HCT116 (cell line): ENCODE results near the gene OLA1. TPM values are rescaled to one million over a fixed set of nuclear protein-coding genes. Genes with fewer than 3 reads are reported as not detected.

Experiments used
- ATAC-seq: fragments of 200-7000 bp; cut with Tn5 transposase; 2 replicates; pipeline ENCODE4 v1.9.1; 2020; ENCODE audit warnings: mild to moderate bottlenecking, moderate library complexity
- BruUV-seq: library from RNA; stranded (reverse); fragments of 400-500 nt; replicated peaks from 2 replicates; lab custom pipeline; 2021; lab: Mats Ljungman, UMichigan
- CTCF ChIA-PET: fragments of 300-600 bp; sonication (Branson Sonifier 250); formaldehyde crosslinking; loops from one replicate; lab custom pipeline; 2021; ENCODE audit warnings: antibody characterized with exemption; lab: Charles Lee
- POLR2A ChIA-PET: fragments of 300-600, 350-600 bp; sonication (Branson Sonifier 250); formaldehyde crosslinking; loops from one replicate; lab custom pipeline; 2021; ENCODE audit warnings: antibody characterized with exemption; lab: Charles Lee
- RAD21 ChIA-PET, 2 experiments: fragments of 300-600 bp; sonication (Branson Sonifier 250); formaldehyde crosslinking; loops; one replicate each; lab custom pipeline; 2023; ENCODE audit warnings: low total read pairs in 2 of 2; ENCODE audit not compliant: uncharacterized antibody in 2 of 2, unreplicated experiment in 2 of 2, low non-redundant PET in 1 of 2; lab: Charles Lee
- DNase-seq: peaks from one replicate; pipeline ENCODE4 v3.0.0-alpha.2; 2010; ENCODE audit warnings: low read depth, low spot score
- H2AFZ ChIP-seq: fragments of 200-600 bp; shearing (Covaris generic), sonication (generic); 2 replicates; pipeline ENCODE4 v1.6.1; 2017; ENCODE audit warnings: low read depth, mixed run types, mixed read lengths, antibody characterized with exemption, low read length; ENCODE audit not compliant: poor library complexity, severe bottlenecking
- H3K27ac ChIP-seq: 2 replicates; pipeline ENCODE4 v1.5.1; 2012; ENCODE audit warnings: low read depth, low read length
- H3K27me3 ChIP-seq: fragments of 200-600 bp; sonication (generic); 2 replicates; pipeline ENCODE4 v1.6.1; 2016; ENCODE audit warnings: mixed run types, low read length, mixed read lengths; ENCODE audit not compliant: insufficient read depth
- H3K36me3 ChIP-seq, 2 experiments: fragments of 200-500 bp in 1 of 2; fragments of 200-600 bp in 1 of 2; sonication (Bioruptor generic) in 1 of 2; sonication (generic) in 1 of 2; 2 replicates each; pipeline versions ENCODE4 v1.5.1 to v1.6.1; 2014 to 2016; ENCODE audit warnings: low read length in 2 of 2, inconsistent platforms in 1 of 2, mixed read lengths in 1 of 2, mixed run types in 1 of 2; ENCODE audit not compliant: insufficient read depth in 2 of 2, control insufficient read depth in 1 of 2
- H3K4me1 ChIP-seq, 2 experiments: fragments of 200-600 bp in 1 of 2; sonication (generic) in 1 of 2; 2 replicates each; pipeline versions ENCODE4 v1.5.1 to v1.6.1; 2012 to 2017; ENCODE audit warnings: low read length in 2 of 2, inconsistent platforms in 1 of 2, mild to moderate bottlenecking in 1 of 2, mixed read lengths in 1 of 2, mixed run types in 1 of 2, moderate library complexity in 1 of 2; ENCODE audit not compliant: insufficient read depth in 2 of 2, control insufficient read depth in 1 of 2
- H3K4me2 ChIP-seq: fragments of 200-600 bp; sonication (generic); 2 replicates; pipeline ENCODE4 v1.6.1; 2017; ENCODE audit warnings: mixed run types, low read length, mixed read lengths
- H3K4me3 ChIP-seq, 2 experiments: fragments of 200-600 bp in 1 of 2; sonication (generic) in 1 of 2; replicated peaks in 1 of 2; 2 replicates each; pipeline ENCODE4 v1.5.1; 2011 to 2016; ENCODE audit warnings: low read length in 2 of 2, control low read depth in 1 of 2, low read depth in 1 of 2, mild to moderate bottlenecking in 1 of 2, mixed read lengths in 1 of 2, mixed run types in 1 of 2
- H3K79me2 ChIP-seq: fragments of 200-600 bp; sonication (generic); 2 replicates; pipeline ENCODE4 v1.6.1; 2017; ENCODE audit warnings: mild to moderate bottlenecking, mixed run types, low read length, moderate library complexity, mixed read lengths; ENCODE audit not compliant: insufficient read depth
- H3K9ac ChIP-seq: fragments of 200-600 bp; sonication (generic); 2 replicates; pipeline ENCODE4 v1.6.1; 2016; ENCODE audit warnings: low read length, mixed read lengths
- H3K9me2 ChIP-seq: fragments of 200-600 bp; sonication (generic), shearing (Covaris generic); 2 replicates; pipeline ENCODE4 v1.6.1; 2017; ENCODE audit warnings: mixed run types, mild to moderate bottlenecking, moderate library complexity; ENCODE audit not compliant: insufficient read depth
- H3K9me3 ChIP-seq, 2 experiments: fragments of 200-500 bp in 1 of 2; fragments of 200-600 bp in 1 of 2; sonication (Bioruptor generic) in 1 of 2; sonication (generic) in 1 of 2; 2 replicates each; pipeline ENCODE4 v1.6.1; 2014 to 2017; ENCODE audit warnings: low read length in 2 of 2, mixed read lengths in 2 of 2, inconsistent platforms in 1 of 2, low read depth in 1 of 2, mild to moderate bottlenecking in 1 of 2, mixed run types in 1 of 2, moderate library complexity in 1 of 2; ENCODE audit not compliant: control insufficient read depth in 1 of 2, insufficient read depth in 1 of 2
- H4K20me1 ChIP-seq: fragments of 200-600 bp; sonication (generic), shearing (Covaris generic); 2 replicates; pipeline ENCODE4 v1.6.1; 2017; ENCODE audit warnings: mixed run types, mild to moderate bottlenecking, moderate library complexity; ENCODE audit not compliant: insufficient read depth
- ATF3 ChIP-seq: IDR thresholded peaks from 2 replicates; pipeline ENCODE4 v1.6.1; 2012
- CBX3 ChIP-seq: IDR thresholded peaks from 2 replicates; pipeline ENCODE4 v1.6.1; 2012; ENCODE audit warnings: low read depth
- CEBPB ChIP-seq: IDR thresholded peaks from 2 replicates; pipeline ENCODE4 v1.6.1; 2012; ENCODE audit warnings: low read depth
- CTCF ChIP-seq, 3 experiments: fragments of 200-600 bp in 1 of 3; sonication (generic) in 1 of 3; IDR thresholded peaks in 2 of 3; conservative IDR thresholded peaks in 1 of 3; 2 replicates each; pipeline ENCODE4 v1.5.1; 2012 to 2017; ENCODE audit warnings: low read depth in 2 of 3, low read length in 2 of 3, antibody characterized with exemption in 1 of 3, borderline replicate concordance in 1 of 3, control low read depth in 1 of 3, mild to moderate bottlenecking in 1 of 3, mixed read lengths in 1 of 3, mixed run types in 1 of 3, moderate library complexity in 1 of 3; ENCODE audit not compliant: insufficient read depth in 1 of 3
- EGR1 ChIP-seq: IDR thresholded peaks from 2 replicates; pipeline ENCODE4 v1.6.1; 2012; ENCODE audit warnings: low read depth
- ELF1 ChIP-seq: IDR thresholded peaks from 2 replicates; pipeline ENCODE4 v1.6.1; 2012; ENCODE audit warnings: low read depth, borderline replicate concordance
- EZH2 ChIP-seq: fragments of 200-600 bp; sonication (generic); IDR thresholded peaks from 2 replicates; pipeline ENCODE4 v1.6.1; 2017; ENCODE audit warnings: antibody characterized with exemption, mixed run types
- EZH2phosphoT487 ChIP-seq: fragments of 200-600 bp; IDR thresholded peaks from 2 replicates; pipeline ENCODE4 v1.6.1; 2018; ENCODE audit warnings: antibody characterized with exemption, borderline replicate concordance
- FOSL1 ChIP-seq: IDR thresholded peaks from 2 replicates; pipeline ENCODE4 v1.6.1; 2012; ENCODE audit warnings: low read depth
- JUND ChIP-seq: IDR thresholded peaks from 2 replicates; pipeline ENCODE4 v1.6.1; 2012
- MAX ChIP-seq: IDR thresholded peaks from 2 replicates; pipeline ENCODE4 v1.6.1; 2012
- POLR2A ChIP-seq: IDR thresholded peaks from 2 replicates; pipeline ENCODE4 v1.7.0; 2011; ENCODE audit warnings: borderline replicate concordance; ENCODE audit not compliant: insufficient read depth, insufficient read length; ENCODE audit errors: extremely low read depth
- POLR2AphosphoS5 ChIP-seq: IDR thresholded peaks from 2 replicates; pipeline ENCODE4 v1.6.1; 2011; ENCODE audit warnings: mild to moderate bottlenecking, low read depth, low read length, moderate library complexity
- RAD21 ChIP-seq: IDR thresholded peaks from 2 replicates; pipeline ENCODE4 v1.6.1; 2012; ENCODE audit warnings: low read depth, mild to moderate bottlenecking
- SP1 ChIP-seq: IDR thresholded peaks from 2 replicates; pipeline ENCODE4 v1.6.1; 2012; ENCODE audit warnings: low read depth
- TCF7L2 ChIP-seq: IDR thresholded peaks from 2 replicates; pipeline ENCODE4 v1.7.0; 2011; ENCODE audit warnings: borderline replicate concordance, inconsistent platforms; ENCODE audit not compliant: insufficient read depth, insufficient read length; ENCODE audit errors: extremely low read depth
- YY1 ChIP-seq: IDR thresholded peaks from 2 replicates; pipeline ENCODE4 v1.6.1; 2011; ENCODE audit warnings: low read length, low read depth, moderate library complexity, mild to moderate bottlenecking; ENCODE audit not compliant: insufficient replicate concordance; ENCODE audit errors: extremely low read depth
- ZFX ChIP-seq: fragments of 450-650 bp; IDR thresholded peaks from 2 replicates; pipeline ENCODE4 v1.6.1; 2017
- intact Hi-C: fragments of 100-400 bp; cut with micrococcal nuclease; formaldehyde crosslinking; loops from 2 replicates; pipeline ENCODE4 v1.10.0; 2022
- total RNA-seq: library from RNA; stranded (reverse); gene quantifications from one replicate; pipeline ENCODE4 v1.2.1, GENCODE V29; 2021; ENCODE audit not compliant: unreplicated experiment
- TF ChIP-seq, protein P1 (sequence below): IDR thresholded peaks from 2 replicates; pipeline ENCODE4 v1.6.1; 2012; ENCODE audit warnings: low read depth

Gene OLA1
- total RNA-seq, 1 experiment from 2014 or later: 219 TPM

GRCh38 chr2:174033163-174033550 is 215.2 kb downstream of the OLA1 start (continued):
- TF ChIP-seq POLR2AphosphoS5: no peak
- no peak for TF ChIP-seq ATF3
- TF ChIP-seq CEBPB: no peak
- no peak for TF ChIP-seq EZH2phosphoT487
- TF ChIP-seq JUND: no peak
- no peak for TF ChIP-seq MAX
- no peak for TF ChIP-seq SP1
- no peak for TF ChIP-seq YY1
- TF ChIP-seq, protein P1, sequence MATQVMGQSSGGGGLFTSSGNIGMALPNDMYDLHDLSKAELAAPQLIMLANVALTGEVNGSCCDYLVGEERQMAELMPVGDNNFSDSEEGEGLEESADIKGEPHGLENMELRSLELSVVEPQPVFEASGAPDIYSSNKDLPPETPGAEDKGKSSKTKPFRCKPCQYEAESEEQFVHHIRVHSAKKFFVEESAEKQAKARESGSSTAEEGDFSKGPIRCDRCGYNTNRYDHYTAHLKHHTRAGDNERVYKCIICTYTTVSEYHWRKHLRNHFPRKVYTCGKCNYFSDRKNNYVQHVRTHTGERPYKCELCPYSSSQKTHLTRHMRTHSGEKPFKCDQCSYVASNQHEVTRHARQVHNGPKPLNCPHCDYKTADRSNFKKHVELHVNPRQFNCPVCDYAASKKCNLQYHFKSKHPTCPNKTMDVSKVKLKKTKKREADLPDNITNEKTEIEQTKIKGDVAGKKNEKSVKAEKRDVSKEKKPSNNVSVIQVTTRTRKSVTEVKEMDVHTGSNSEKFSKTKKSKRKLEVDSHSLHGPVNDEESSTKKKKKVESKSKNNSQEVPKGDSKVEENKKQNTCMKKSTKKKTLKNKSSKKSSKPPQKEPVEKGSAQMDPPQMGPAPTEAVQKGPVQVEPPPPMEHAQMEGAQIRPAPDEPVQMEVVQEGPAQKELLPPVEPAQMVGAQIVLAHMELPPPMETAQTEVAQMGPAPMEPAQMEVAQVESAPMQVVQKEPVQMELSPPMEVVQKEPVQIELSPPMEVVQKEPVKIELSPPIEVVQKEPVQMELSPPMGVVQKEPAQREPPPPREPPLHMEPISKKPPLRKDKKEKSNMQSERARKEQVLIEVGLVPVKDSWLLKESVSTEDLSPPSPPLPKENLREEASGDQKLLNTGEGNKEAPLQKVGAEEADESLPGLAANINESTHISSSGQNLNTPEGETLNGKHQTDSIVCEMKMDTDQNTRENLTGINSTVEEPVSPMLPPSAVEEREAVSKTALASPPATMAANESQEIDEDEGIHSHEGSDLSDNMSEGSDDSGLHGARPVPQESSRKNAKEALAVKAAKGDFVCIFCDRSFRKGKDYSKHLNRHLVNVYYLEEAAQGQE: no peak
- no peak for TF ChIP-seq POLR2A
- no peak for TF ChIP-seq RAD21

DNA sequence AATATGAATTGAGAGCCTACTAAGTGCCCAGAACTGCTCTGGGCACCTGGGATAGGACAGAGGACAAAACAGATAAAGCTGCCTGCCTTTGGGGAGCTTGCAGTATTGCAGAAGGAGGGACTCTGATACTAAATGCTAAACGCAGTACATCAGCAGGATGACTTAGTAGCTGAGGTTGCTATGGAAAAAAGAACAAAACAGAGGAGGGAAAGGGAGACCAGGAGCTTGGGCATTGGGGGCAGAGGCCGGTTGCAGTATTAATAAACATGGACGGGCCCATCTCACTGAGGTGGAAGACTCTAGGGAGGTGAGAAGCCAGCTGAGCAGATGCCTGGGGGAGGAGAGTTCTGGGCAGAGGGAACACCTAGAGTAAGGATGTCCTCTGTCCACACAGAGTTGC is 217.1 kb downstream of the OLA1 start:
- CTCF ChIA-PET: interaction anchor here (0.6 kb wide), 1 partner anchor 13 kb away, joined by 3 read pairs; no protein-coding TSS in a partner anchor
- POLR2A ChIA-PET: no interaction called here
- no peak for TF ChIP-seq ATF3
- no peak for TF ChIP-seq EGR1
- no peak for TF ChIP-seq ZFX
- TF ChIP-seq CBX3: no peak
- no peak for TF ChIP-seq SP1
- TF ChIP-seq CTCF (IDR thresholded peaks at IDR 0.05 in 2 of 3, conservative IDR thresholded peaks at IDR 0.05 in 1 of 3; ENCODE audit: borderline replicate concordance in 1 of 3, insufficient read depth in 1 of 3, low read depth in 2 of 3, low read length in 2 of 3): no peak
- no peak for TF ChIP-seq EZH2phosphoT487
- TF ChIP-seq EZH2: no peak
- no peak for TF ChIP-seq CEBPB
- no peak for TF ChIP-seq TCF7L2
- TF ChIP-seq YY1: no peak
- TF ChIP-seq POLR2A: no peak
- TF ChIP-seq FOSL1: no peak
- TF ChIP-seq JUND: no peak
- no peak for TF ChIP-seq ELF1

More for the DNA sequence above, 217.1 kb downstream of the OLA1 start:
- DNase-seq (no peak), ATAC-seq (no peak)
- no TSS peak for BruUV-seq
- Histone ChIP-seq H3K36me3 (no peaks in the 10 kb centered on the region), H3K4me1 (peaks cover 8 to 37% of the 10 kb centered on the region in 2 experiments; a peak in 3 of 4 replicates), H4K20me1 (no peaks in the 10 kb centered on the region), H3K9ac (no peak overlapping the region), H3K9me2 (no peaks in the 10 kb centered on the region), H3K4me2 (peak overlapping the region; percentile 54; the same call in 1 of the 2 replicates), H3K27ac (no peak overlapping the region), H3K79me2 (no peaks in the 10 kb centered on the region), H3K4me3 (no peak overlapping the region), H3K9me3 (no peaks in the 10 kb centered on the region), H2AFZ (no peak overlapping the region), H3K27me3 (no peaks in the 10 kb centered on the region)
- RAD21 ChIA-PET: no interaction called here
- intact Hi-C loops: no loop called here
